Measurements from ENCODE around the gene SLAMF1. TPM values are rescaled to one million over a fixed set of nuclear protein-coding genes. Genes with fewer than 3 reads are reported as not detected.

The SLAMF1 gene
- total RNA-seq, 1 donor from 2014 or later, result not detected

DNA sequence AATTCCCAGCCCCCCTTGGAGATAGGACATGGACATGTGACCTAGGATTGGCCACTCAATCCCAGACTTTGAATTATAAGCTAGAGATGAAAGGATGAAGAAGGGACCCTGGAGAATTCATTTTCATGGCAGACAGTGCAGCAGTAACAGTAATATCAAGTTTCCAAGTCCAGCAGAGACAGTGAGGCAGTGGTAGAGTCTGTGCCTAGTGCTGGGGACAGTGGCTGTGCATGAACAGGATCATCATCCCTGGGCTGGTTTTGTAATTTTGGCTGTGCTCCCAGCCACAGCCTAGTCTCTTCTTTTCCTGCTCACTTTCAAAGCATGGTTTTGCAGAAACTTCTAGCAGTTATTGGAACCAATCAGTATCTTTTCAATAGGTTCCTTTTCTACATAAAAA is 37.9 kb downstream of the SLAMF1 start:
- TF ChIP-seq, protein P1, sequence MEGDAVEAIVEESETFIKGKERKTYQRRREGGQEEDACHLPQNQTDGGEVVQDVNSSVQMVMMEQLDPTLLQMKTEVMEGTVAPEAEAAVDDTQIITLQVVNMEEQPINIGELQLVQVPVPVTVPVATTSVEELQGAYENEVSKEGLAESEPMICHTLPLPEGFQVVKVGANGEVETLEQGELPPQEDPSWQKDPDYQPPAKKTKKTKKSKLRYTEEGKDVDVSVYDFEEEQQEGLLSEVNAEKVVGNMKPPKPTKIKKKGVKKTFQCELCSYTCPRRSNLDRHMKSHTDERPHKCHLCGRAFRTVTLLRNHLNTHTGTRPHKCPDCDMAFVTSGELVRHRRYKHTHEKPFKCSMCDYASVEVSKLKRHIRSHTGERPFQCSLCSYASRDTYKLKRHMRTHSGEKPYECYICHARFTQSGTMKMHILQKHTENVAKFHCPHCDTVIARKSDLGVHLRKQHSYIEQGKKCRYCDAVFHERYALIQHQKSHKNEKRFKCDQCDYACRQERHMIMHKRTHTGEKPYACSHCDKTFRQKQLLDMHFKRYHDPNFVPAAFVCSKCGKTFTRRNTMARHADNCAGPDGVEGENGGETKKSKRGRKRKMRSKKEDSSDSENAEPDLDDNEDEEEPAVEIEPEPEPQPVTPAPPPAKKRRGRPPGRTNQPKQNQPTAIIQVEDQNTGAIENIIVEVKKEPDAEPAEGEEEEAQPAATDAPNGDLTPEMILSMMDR (IDR thresholded peaks at IDR 0.05; ENCODE audit: partially characterized antibody, unreplicated experiment), result no peak
- peaks cover 11% of the 10 kb centered on the region for H3K36me3 Mint-ChIP-seq (ENCODE audit: unreplicated experiment)
- peaks cover 3% of the 10 kb centered on the region for H3K9me3 Mint-ChIP-seq (ENCODE audit: unreplicated experiment)
- H3K27ac Mint-ChIP-seq (ENCODE audit: unreplicated experiment), result no peak overlapping the region
- no peaks in the 10 kb centered on the region for H3K27me3 Mint-ChIP-seq (ENCODE audit: unreplicated experiment)
- H3K4me3 Mint-ChIP-seq (ENCODE audit: unreplicated experiment), result no peak overlapping the region
- no peak for DNase-seq
- H3K4me1 Mint-ChIP-seq (ENCODE audit: low read depth, unreplicated experiment), result no peaks in the 10 kb centered on the region

DNA sequence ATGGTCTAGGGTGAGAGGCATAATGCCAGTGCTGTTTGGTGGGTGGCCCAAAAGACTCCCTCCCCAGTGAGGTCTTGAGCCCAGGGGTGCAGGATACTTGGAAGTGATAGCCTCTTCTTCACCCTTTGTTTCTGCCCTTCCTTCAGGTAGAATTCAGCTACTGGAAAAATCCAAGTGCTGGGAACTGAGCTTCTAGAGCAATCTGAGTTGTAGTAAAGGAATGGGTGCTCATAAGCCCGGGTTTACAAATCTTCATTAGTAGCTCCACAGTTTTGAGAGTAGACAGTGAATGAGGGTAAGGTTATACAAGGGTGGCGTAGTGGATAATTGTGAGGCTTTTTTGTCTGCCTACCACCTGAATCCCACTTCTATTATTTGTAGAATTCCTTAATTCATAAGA is 38.3 kb downstream of the SLAMF1 start:
- peaks cover 11% of the 10 kb centered on the region for H3K36me3 Mint-ChIP-seq (ENCODE audit: unreplicated experiment)
- no peaks in the 10 kb centered on the region for H3K27me3 Mint-ChIP-seq (ENCODE audit: unreplicated experiment)
- no peak overlapping the region for H3K27ac Mint-ChIP-seq (ENCODE audit: unreplicated experiment)
- H3K4me3 Mint-ChIP-seq (ENCODE audit: unreplicated experiment), result no peak overlapping the region
- H3K4me1 Mint-ChIP-seq (ENCODE audit: low read depth, unreplicated experiment), result no peaks in the 10 kb centered on the region
- H3K9me3 Mint-ChIP-seq (ENCODE audit: unreplicated experiment), result peaks cover 3% of the 10 kb centered on the region
- DNase-seq, result no peak
- TF ChIP-seq, protein P1 (IDR thresholded peaks at IDR 0.05; ENCODE audit: partially characterized antibody, unreplicated experiment), result no peak

DNA sequence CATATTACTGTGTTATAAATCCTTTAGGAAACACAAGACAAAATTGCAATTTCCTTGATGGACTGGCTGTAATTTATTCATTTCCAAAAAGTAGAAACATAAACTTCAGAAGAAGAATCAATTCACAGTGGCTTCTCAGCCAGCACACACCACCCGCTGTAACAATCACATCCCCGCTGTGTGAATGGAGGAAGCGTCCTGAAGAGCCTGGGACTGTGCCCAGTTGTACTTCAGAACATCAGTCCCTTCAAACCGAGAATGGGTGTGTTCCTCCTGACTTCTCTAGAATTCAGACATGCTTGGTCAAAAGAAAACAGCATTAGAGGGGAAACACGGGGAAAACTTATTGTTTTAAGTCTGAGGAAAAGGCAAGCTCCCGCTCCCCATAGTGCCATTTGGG is 38.8 kb downstream of the SLAMF1 start:
- peaks cover 13% of the 10 kb centered on the region for H3K36me3 Mint-ChIP-seq (ENCODE audit: unreplicated experiment)
- TF ChIP-seq, protein P1 (IDR thresholded peaks at IDR 0.05; ENCODE audit: partially characterized antibody, unreplicated experiment), result no peak
- H3K9me3 Mint-ChIP-seq (ENCODE audit: unreplicated experiment), result peaks cover 3% of the 10 kb centered on the region
- H3K27me3 Mint-ChIP-seq (ENCODE audit: unreplicated experiment), result no peaks in the 10 kb centered on the region
- H3K4me3 Mint-ChIP-seq (ENCODE audit: unreplicated experiment), result no peak overlapping the region
- no peak overlapping the region for H3K27ac Mint-ChIP-seq (ENCODE audit: unreplicated experiment)
- H3K4me1 Mint-ChIP-seq (ENCODE audit: low read depth, unreplicated experiment), result no peaks in the 10 kb centered on the region
- no peak for DNase-seq

DNA sequence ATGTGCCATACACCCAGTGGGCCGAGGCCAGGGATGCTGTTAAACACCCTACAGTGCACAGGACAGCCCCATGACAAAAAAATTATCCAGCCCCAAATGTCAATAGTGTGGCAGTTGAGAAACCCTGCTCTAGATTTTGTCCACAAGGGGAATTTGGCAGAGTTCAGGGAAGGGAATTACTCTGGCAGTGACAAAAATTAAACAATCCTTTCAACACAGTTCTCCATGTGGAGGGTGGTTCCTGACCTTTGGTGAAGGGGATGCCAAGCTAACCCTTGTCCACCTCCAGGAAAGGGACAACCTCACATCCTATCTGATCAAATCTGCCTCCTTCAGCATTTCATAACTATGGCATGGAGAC is 39.2 kb downstream of the SLAMF1 start:
- no peak overlapping the region for H3K27ac Mint-ChIP-seq (ENCODE audit: unreplicated experiment)
- peaks cover 17% of the 10 kb centered on the region for H3K36me3 Mint-ChIP-seq (ENCODE audit: unreplicated experiment)
- H3K27me3 Mint-ChIP-seq (ENCODE audit: unreplicated experiment), result no peaks in the 10 kb centered on the region
- TF ChIP-seq, protein P1 (IDR thresholded peaks at IDR 0.05; ENCODE audit: partially characterized antibody, unreplicated experiment), result no peak
- DNase-seq, result no peak
- no peaks in the 10 kb centered on the region for H3K4me1 Mint-ChIP-seq (ENCODE audit: low read depth, unreplicated experiment)
- H3K9me3 Mint-ChIP-seq (ENCODE audit: unreplicated experiment), result peaks cover 3% of the 10 kb centered on the region
- no peak overlapping the region for H3K4me3 Mint-ChIP-seq (ENCODE audit: unreplicated experiment)

DNA sequence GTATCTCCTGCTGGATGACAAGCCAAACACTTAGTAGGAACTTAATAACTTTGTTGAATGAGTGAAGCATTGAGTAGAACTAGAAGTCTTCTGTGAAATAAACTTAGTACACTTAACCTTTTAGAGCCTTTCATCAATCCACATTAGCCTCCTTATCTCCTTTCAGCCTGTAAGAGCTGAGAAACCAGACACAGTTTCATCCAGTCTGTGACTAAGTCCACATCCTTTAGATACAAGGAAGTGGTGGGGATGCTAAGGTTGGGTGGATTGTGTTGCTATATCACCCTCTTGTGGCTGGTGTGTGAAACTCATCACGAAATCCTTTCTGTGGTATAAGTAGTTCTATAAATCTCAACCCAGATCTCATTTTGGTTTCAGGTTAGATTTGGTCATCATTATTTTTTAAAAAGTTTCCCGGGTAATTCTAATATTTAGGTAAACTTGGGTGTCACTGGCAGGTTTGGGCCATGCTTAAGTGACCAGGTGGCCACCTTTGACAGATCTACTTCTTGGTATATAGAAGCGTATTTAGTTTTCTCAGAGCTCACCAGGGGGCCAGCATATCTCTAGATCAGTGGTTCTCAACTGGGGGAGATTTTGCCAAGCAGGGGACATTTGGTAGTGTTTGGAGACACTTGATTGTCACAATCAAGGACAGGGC is 39.7 kb downstream of the SLAMF1 start:
- no peak for DNase-seq
- Mint-ChIP-seq H3K4me3 (ENCODE audit: unreplicated experiment) (no peak overlapping the region), H3K4me1 (ENCODE audit: low read depth, unreplicated experiment) (no peaks in the 10 kb centered on the region), H3K27me3 (ENCODE audit: unreplicated experiment) (no peaks in the 10 kb centered on the region), H3K36me3 (ENCODE audit: unreplicated experiment) (peaks cover 17% of the 10 kb centered on the region), H3K9me3 (ENCODE audit: unreplicated experiment) (peaks cover 3% of the 10 kb centered on the region), H3K27ac (ENCODE audit: unreplicated experiment) (no peak overlapping the region)
- TF ChIP-seq, protein P1 (IDR thresholded peaks at IDR 0.05; ENCODE audit: partially characterized antibody, unreplicated experiment), result peak; percentile 73

Measured in glutamatergic neuron (in vitro differentiated cells).